Stimulated activated CD8-positive, alpha-beta memory T cell treated with anti-CD3 and anti-CD28 coated beads, Interleukin-7, amount 100 ng/mL, for 48 hours (primary cell): Measurements from ENCODE around the gene CCDC183.
"Not testable (repeated sequence)": the region's sequence is repeated elsewhere in the genome, so short reads cannot be mapped to it uniquely, and the experiment has no call there.

Source experiments
- DNase-seq, 2 donors: peaks; one replicate each; pipeline ENCODE4 v3.0.0-alpha.2; 2020; ENCODE audit warnings: low read depth in 1 of 2; ENCODE audit errors: extremely low read depth in 1 of 2

The CCDC183 gene

GRCh38 chr9:136823136-136824046 is 27.3 kb downstream of the CCDC183 start:
- DNase-seq = no peak

- no peak for DNase-seq
Measured at GRCh38 chr9:136824496-136825225, 28.5 kb downstream of the CCDC183 start.

DNA sequence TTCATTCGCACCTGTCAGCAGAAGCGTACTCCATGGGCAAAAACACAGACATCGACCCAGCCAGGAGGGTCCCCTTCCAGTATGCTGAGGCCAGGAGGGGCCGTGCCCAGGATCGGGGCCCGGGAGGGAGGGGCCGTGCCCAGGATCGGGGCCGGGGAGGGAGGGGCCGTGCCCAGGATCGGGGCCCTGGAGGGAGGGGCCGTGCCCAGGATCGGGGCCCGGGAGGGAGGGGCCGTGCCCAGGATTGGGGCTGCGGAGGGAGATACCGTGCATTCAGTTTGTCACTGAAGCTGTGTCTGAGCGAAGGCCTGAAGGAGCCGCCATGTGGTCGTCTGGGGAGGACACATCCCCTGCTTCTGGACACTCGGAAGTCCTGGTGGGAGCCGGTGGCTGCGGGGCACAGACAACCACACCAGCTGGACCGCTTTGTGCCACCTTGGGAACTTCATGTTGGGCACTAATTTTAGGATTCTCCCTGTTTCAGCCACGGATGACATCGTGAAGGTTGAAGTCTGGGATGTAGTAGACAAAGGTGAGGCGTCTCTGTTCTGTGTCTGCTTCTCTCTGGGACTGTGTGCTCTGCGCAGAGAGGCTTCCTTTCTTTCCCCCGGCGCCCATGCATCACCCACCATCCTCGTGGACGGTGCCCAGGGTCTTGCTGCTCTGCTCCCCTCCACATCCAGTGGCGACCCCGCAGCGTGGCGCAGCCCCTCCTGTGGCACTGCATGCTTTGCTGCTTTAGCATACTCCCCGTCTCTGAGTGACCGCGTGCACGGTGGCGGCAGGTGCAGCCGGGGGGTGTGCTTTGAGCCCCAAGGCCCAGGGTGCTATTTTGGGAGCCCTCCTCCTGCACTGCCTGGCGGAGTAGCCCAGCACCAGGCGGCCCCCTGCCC is 29.4 kb downstream of the CCDC183 start:
- DNase-seq = no peak

GRCh38 chr9:136826188-136826541 is 30.0 kb downstream of the CCDC183 start:
- DNase-seq = no peak

DNA sequence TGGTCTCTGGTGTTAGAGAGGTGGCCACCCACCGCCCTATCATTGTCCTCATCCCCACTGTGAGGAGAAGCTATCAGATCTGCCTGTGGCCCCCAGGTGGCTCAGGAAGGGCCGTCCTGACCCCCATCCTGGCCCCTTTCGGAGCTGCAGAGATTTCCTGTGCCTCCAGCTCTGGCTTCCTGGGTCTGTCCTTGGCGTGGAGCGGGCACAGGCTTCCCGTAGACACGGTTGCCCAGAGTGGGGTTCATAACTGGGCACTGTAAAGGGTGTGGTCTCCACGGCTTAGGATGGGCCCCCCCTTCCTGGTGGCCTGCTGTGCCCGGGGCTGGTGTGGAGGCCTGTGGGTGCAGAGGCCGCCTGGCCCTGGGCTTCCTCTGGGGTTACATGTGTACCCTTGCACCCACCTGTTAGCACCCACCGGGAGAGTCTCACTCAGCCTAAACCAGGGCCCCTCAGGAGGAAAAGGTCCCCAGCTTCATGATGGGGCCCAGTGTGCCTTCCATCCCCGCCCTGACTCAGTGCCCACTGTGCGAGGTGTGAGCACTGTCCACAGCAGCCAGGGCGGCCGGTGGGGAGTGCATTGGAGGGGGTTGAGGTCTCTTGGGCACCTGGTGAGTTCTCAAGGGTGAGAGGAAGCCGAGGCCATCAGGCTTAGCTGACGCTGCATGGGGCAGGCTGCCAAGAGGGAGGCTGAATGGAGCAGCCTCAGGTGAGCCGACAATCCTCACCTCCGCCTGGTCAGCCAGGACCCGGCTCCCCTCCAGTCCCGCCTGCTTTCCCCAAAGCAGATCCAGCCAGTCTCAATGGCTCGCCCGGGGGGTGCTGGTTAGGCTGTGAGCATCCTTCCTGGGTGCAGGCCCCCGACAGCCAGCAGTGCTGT is 30.8 kb downstream of the CCDC183 start:
- no peak for DNase-seq

DNA sequence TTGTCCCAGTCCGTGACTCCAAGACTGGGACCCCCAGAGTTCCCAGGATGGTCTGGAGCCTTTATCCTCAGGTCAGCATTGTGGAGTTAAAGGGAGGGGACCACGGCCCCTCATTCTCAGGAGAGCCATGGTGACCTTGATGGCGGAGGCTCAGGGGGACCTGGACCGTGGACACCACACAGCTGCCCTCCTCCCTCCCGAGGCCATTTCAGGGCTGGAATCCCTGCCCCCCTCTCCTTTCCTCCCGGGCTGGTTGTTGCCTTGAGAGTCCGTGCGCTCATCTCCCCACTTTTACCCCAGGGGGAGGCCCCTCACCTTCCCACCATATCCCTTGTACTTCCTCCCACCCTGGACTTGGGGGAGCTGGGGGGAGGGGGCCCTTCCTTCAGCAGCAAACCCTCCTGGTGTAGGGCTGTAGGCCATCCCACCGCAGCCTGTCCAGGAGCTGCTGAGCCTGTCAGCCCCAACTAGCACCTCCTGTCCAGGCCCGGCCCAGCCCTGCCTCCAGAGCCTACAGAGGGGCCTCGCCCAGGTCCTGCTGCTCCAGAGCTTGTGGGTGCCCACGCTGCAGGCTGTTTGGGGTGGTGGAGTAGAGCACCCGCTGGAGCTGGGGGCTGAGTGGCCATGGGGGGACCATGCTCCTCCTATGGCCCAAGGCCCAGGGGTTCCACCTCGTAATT is 31.8 kb downstream of the CCDC183 start:
- no peak for DNase-seq

DNA sequence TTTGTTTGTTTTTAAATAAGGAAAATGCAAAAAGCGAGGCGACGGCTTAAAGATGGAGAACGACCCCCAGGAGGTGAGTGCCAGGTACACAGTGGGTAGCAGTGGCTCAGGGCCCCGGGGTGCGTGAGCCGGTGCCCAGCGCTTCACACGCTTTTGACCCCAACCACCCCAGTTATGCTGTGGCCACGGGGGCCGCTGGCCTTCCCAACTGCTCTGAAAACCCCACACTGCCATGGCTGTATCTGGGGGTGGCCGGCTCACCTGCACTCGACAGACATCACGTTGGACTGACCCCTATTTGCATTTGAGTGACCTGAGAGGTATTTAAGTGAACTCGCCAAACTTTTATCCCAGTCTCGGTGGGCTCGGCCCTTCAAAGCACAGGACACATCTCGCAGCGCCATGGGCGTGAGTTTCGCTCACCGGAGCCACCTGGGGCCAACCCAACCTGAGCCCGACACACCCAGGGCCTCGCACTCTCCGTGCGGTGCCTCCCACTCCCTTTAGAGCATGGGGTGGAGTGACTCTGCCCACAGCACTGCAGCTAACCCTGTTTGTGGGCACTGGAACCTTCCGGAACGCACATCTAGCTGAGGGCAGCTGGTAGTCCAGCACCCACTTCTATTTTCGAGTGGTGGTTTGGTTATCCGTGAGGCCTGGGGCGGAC is 32.5 kb downstream of the CCDC183 start:
- DNase-seq = no peak

DNA sequence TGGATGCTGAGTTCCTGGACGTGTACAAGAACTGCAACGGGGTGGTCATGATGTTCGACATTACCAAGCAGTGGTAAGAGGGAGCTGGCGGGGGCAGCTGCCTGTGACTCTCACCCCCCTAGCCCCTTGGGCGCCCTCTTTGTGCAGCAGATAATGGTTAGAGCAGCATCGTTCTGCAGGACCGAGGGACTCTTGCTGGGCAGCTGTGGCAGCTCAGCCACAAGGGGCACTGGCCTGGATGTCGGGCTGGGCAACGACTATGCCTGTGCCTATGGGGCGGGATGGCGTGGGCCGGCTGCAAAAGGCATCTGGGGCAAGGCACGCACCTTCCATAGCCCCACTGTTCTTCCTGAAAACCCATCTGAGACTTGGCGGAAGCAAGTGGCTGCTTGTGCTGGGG is 33.3 kb downstream of the CCDC183 start:
- no peak for DNase-seq

DNA sequence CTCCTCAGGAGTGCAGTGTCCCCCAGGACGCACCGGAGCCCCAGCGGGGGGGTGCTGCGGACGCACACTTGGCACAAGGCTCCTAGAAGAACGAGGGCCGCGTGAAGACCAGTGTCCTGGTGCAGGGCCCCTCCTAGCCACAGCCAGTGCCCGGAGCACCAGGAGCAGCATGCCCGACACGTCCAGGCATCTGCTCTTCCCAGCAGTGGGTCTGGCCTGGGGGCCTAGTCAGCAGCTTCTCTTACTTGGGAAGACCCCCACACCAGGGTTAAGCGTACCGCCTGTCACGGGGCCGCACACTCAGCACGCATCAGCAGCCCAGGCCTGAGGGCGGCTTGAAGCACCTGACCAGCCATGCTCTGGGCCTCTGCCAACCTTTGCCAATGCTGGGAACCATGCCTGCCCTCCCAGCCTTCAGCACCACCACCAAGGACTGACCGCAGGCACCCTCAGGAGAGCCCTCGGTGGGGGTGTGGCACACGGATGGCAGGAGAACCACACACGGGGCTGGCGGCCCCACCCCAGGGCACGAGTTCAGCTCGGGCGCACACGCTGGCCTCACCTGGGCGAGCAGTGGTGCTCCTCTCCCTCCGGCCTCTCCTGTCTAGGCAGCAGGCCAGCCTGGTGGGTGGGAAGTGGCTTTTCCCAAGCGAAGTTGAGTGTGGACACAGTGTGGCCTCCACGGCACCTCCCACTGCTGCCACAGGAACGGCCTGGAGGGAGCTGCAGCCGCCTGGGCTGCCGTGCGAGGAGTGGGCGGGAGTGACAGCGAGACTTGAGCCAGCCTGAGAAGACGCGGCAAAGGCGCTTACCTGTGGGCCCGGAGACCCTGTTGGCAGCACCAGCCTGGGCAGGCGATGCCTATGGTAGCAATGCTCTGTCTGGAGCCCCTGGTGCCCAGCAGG is 34.1 kb downstream of the CCDC183 start:
- DNase-seq = no peak

DNA sequence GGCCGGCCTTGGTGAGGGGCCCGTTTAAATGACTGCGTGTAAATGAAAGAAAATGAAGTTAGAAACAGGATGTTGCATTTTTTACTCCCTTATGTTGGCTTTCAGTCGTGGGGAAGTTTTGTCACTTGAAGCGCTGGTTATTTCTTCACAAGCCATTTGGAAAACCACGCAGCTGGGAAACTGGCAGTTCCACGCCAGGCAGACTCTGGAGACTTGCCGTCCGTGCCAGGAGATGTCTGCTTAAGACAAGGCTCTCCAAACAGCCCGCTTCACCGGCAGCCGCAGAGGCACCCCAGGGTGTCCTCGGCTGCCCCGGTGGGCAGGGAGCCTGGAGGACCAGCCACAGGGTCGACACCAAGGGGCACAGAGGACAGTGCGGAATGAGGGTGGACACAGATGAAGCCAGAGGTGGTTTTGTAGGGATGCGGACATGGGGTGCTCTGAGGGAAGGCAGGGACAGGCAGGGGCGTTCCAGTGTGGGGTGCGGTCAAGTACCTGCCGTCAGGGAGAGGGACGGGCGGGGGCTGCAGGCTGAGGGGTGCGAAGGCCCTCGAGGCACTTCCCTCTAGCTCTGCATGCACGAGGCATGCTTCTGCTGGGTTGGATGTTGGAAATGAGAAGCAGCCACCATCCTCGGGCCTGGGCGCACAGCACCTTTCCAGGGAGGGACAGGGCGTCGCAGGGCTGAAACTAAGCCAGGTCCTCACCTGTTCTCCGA is 35.0 kb downstream of the CCDC183 start:
- no peak for DNase-seq

DNA sequence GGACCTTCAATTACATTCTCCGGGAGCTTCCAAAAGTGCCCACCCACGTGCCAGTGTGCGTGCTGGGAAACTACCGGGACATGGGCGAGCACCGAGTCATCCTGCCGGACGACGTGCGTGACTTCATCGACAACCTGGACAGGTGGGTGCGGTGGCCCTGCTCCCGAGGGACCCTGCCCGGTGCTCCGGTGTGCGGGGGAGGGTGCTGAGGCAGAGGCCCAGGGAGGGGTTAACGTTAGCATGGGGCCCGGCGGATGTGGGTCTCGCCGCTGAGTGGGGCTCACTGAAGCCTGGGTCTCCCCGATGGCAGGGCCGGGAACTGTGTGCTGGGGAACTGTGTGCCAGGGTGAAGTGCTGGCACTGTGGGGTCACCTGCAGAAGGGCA is 35.6 kb downstream of the CCDC183 start:
- no peak for DNase-seq

DNA sequence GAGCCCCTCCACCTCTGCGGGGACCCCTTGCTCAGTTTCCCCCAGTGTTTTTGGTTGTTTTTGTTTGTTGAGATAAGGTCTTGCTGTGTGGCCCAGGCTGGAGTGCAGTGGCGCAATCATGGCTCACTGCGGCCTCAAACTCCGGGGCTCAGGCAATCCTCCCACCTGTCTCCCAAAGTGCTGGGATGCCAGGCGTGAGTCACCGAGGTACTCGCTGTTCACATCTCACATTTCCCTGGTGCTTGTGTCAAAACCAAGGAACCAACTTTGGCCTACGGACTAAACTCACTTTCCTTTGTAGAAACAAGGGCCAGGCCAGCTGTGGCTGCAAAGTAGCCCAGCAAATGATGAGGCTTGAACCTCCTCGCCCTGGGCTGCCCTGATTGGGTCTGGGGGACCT is 36.4 kb downstream of the CCDC183 start:
- no peak for DNase-seq

DNA sequence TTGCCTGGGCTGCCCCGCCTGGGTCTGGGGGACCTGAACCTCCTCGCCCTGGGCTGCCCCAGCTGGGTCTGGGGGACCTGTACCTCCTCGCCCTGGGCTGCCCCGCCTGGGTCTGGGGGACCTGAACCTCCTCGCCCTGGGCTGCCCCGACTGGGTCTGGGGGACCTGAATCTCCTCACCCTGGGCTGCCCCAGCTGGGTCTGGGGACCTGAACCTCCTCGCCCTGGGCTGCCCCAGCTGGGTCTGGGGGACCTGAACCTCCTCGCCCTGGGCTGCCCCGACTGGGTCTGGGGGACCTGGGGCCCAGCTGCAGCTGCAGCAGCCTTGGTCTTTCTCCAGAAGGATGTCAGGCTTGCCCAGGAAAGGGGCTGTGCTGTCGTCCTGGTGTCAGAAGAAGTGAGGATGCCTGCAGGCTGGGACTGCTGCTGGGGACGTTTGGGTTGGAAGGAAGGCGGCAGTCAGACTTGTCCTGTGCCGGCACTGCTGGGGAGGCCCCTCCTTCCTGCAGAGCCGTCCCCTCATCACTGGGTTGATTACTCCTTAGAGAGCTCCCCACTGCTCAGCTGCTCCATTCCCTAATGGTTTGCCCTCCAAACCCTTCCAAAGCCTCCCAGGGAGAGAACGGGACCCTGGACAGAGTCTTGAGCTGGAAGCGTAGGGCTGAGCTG is 37.4 kb downstream of the CCDC183 start:
- not testable (repeated sequence) for DNase-seq

DNA sequence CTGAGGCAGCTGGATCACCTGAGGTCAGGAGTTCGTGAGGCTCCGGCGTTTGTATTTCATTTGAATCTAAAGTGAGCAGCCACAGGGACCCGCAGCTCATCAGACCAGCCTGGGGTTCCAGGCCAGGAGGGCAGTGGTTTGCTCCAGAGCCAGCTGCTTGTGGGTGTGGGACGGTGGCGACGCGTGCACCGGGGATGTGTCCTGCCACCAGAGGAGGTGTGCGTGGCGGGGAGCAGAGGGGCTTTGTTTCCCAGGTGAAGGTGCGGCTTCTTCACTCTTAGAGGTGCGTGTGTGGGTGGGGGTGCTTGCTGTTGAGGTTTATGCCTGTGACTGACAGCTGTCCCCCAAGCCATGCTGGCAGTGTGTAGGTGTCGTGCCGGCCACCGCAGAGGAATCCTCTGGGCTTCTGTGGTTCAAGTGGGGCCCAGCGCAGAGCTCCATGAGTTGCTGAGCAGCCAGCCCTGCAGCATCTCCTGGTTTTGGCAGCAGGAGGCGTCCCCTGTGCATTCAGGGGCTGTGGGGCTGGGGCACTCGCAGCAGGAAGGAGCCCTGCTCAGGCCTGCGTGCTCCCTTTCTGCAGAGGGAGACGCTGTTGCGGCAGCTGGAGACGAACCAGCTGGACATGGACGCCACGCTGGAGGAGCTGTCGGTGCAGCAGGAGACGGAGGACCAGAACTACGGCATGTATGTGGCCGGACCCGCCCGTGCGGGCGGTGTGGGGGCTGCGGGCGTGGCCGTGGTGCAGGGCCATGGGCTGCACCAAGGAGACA is 39.2 kb downstream of the CCDC183 start:
- no peak for DNase-seq

DNA sequence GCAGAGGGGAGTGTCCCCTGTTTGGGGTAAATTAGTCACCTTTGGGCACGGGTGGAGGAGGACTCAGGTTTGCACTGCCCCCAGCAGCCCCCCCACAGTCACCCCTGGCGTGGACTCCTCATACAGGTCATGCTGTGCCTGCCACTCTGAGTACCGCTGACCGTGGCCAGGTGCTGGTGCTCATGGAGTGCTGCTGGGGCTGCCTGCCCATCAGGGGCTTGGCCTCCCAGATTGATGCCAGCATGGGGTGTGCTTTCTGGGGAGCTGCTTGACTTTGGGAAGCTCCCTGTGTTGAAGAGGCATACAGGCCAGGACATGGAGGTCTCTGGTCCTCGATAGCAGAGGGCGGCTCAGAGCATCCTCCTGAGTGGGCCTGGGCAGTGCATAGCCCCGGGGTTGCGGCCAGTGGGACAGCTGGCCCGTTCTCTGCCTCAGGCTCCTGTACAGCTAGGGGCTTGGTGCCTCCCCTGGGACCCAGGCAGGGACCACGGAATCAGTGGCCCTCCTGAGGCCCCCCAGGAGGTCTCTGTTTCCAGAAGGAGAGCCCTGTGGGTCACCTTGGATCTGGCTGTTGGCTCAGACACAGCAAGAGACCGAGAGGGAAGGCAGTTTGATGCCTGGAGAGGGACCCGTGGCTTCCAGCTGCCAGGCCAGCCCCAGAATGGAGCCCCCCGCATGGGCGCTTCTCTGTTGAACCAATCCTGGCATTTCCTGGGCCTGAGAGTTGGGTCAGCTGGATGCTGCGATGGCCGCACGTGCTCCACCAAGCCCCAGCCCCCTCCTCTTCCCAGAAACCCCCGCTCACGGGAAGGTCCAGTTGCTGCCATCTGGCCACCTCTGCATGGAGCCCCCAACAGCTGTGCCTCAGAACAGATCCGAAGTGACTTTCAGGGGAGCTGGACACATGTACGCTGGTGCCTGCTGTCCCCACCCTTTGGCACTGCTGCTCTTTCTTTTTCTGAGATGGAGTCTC is 40.1 kb downstream of the CCDC183 start:
- no peak for DNase-seq
